Activated T-helper 2 cell treated with anti-CD3 and anti-CD28 coated beads, Interferon-gamma antibody, Interleukin-2, Interleukin-4, amounts not matched to agents 10 μg/mL and 5 μg/mL and 100 μg/mL, durations not matched to agents 14 hours and 24 hours and 36 hours (primary cell): ENCODE data around the gene FBRSL1. TPM values are rescaled to one million over a fixed set of nuclear protein-coding genes. Genes with fewer than 3 reads are reported as not detected.
A peak's percentile ranks its signal among the peaks of the same experiment; 100 is the strongest.
"Not testable (repeated sequence)": the region's sequence is repeated elsewhere in the genome, so short reads cannot be mapped to it uniquely, and the experiment has no call there.

Experiments
- DNase-seq: peaks from one replicate; pipeline ENCODE4 v3.0.0; 2021; ENCODE audit warnings: low spot score
- H3K27ac Mint-ChIP-seq: one replicate; pipeline ENCODE4 v1.8.0; 2021; ENCODE audit warnings: mixed read lengths
- H3K27me3 Mint-ChIP-seq: one replicate; pipeline ENCODE4 v1.8.0; 2021; ENCODE audit warnings: low read depth, mixed read lengths
- H3K36me3 Mint-ChIP-seq: one replicate; pipeline ENCODE4 v1.8.0; 2021; ENCODE audit warnings: low read depth, mixed read lengths
- H3K4me1 Mint-ChIP-seq: one replicate; pipeline ENCODE4 v1.8.0; 2021; ENCODE audit warnings: low read depth, mixed read lengths
- H3K4me3 Mint-ChIP-seq: one replicate; pipeline ENCODE4 v1.8.0; 2021; ENCODE audit warnings: low read depth, mild to moderate bottlenecking, moderate library complexity, mixed read lengths
- H3K9me3 Mint-ChIP-seq: one replicate; pipeline ENCODE4 v1.8.0; 2021; ENCODE audit warnings: mixed read lengths
- intact Hi-C: fragments of 100-400 bp; cut with micrococcal nuclease; formaldehyde crosslinking; loops from one replicate; pipeline ENCODE4 v1.15.1; 2023
- total RNA-seq: library from RNA; stranded (reverse); gene quantifications from 2 replicates; pipeline ENCODE4 v1.2.3, GENCODE V29; 2022

Gene FBRSL1
- 66.0 and 67.3 TPM in 2 replicates for total RNA-seq

DNA sequence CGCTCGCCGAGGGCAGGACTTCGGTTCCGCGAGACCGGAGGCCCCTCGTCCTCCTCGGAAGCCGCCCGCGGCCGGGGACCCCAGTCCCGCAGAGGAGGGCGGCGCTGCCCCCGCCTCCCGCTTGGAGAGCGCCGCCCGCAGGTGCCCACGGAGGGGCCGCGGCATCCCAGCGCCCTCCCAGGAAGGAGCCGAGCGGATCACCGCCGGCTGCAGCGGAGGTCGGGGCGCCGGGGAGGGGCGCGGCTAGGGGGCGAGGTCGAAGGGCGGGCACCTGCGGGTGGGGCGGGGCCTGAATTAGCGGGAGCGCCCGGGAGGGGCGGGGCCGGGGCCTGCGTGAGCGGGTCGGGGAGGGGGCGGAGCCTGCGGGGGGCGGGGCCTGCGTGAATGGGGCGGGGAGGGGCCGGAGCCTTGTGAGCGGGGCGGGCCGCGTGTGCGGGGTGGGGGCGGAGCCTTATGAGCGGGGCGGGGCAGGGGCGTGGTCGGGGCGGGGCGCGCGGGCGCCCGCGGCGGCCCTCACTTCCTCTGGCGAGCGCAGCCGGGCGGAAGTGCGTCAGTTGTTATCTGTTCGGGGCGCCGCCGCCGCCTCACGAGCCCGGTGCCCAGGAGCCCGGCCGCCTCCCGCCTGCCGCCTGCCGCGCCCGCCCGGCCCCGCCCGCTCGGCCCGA is at the start of gene FBRSL1:
Gene FBRSL1 (plus strand): TSS at position 550 of the 665 bp plus-strand sequence.
- peak within 1 kb of the TSS; percentile 84 for H3K4me3 Mint-ChIP-seq

GRCh38 chr12:132440420-132440819 is 49.5 kb upstream of the FBRSL1 start:
- DNase-seq, H3K27me3 Mint-ChIP-seq, H3K27ac Mint-ChIP-seq, H3K9me3 Mint-ChIP-seq, H3K36me3 Mint-ChIP-seq, H3K4me3 Mint-ChIP-seq, intact Hi-C loops: not testable (repeated sequence)
- peaks cover 21% of the 10 kb centered on the region for H3K4me1 Mint-ChIP-seq

More for the DNA sequence above, at the start of gene FBRSL1:
- Mint-ChIP-seq H3K4me1 (peaks cover 41% of the 10 kb centered on the region), H3K27ac (peak within 1 kb of the TSS; percentile 92), H3K36me3 (peaks cover 12% of the 10 kb centered on the region), H3K9me3 (peaks cover 3% of the 10 kb centered on the region), H3K27me3 (no peaks in the 10 kb centered on the region)
- intact Hi-C loops = loop anchor here (2.0 to 10.0 kb wide), 3 partner anchors 15 to 305 kb away; no protein-coding TSS in a partner anchor
- peak; percentile 87 for DNase-seq

DNA sequence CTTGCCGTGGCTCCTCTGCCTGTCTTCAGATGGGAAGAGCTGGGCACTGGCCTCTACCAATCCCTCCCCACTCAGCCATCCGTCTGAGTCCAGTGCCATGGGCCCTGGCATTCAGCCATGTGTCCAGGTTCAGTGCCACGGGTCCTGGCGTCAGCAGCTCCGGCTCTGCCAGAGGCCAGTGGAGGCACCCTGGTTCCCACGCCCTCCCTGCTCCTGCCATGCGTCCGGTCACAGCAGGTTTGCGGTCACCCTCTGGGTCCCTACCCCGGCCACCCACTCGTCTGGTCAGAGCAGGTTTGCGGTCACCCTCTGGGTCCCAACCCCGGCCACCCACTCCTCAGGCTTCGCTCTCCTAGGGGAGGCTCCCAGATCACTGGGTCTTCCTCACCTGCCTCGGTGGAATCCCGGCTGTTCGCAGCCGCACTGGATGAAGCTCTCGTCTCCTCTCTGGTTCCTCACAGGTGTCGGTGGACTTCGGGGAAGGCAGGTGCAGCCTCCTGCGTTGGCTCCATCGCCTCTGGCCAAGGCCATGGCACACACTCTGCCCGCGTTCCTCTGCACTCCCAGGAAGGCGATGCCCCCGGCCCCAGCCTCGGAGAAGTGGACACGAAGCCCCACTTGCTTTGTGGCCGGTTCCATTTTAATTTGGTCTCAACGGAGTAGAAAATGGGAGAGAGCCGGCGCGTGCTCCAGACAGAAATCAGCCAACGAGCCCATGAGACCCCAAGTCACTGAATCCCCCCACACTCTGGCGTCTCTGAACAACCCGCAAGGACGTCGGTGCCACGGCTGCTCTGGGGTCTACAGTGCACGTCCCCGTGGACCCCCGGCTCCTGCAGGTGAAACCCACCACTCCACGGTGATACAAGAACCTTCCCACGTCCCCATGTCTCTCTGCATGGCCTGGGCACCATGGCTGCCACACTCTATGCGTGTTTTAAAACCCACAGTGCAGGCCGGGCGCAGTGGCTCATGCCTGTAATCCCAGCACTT is 47.8 kb upstream of the FBRSL1 start:
- no peak for DNase-seq
- intact Hi-C loops = no loop called here
- no peak overlapping the region for H3K27ac Mint-ChIP-seq

GRCh38 chr12:132443091-132443490 is 46.9 kb upstream of the FBRSL1 start:
- Mint-ChIP-seq H3K4me3 (no peak overlapping the region), H3K4me1 (peaks cover 28% of the 10 kb centered on the region), H3K27ac (no peak overlapping the region), H3K9me3 (no peaks in the 10 kb centered on the region), H3K27me3 (no peaks in the 10 kb centered on the region), H3K36me3 (peaks cover 3% of the 10 kb centered on the region)
- intact Hi-C loops = no loop called here
- DNase-seq = no peak

More for the DNA sequence above, 47.8 kb upstream of the FBRSL1 start:
- Mint-ChIP-seq H3K4me3 (no peak overlapping the region), H3K9me3 (no peaks in the 10 kb centered on the region), H3K4me1 (peaks cover 29% of the 10 kb centered on the region), H3K36me3 (peaks cover 3% of the 10 kb centered on the region), H3K27me3 (no peaks in the 10 kb centered on the region)

DNA sequence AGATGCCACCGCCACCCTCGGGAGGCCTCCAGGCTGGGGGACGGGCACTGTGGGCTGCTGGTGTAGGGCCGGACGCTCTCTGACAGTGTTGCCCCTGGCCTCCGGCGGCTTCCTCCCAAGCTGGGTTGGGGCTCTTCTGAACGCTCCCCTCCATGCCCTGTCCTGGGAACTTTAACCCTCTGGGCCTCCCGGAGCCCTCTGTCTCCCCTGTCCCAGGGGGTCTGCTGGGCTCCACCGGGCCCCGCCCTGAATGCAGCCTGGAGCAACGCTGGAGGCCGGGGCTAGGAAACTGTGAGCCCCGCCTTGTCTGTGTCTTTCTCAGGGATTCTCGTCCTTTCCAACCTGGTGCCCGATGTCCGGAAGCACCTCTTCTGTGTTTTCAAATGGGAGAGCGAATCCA is 45.7 kb upstream of the FBRSL1 start:
- intact Hi-C loops = loop anchor here (2.0 kb wide), 1 partner anchor 45 kb away; no protein-coding TSS in a partner anchor

DNA sequence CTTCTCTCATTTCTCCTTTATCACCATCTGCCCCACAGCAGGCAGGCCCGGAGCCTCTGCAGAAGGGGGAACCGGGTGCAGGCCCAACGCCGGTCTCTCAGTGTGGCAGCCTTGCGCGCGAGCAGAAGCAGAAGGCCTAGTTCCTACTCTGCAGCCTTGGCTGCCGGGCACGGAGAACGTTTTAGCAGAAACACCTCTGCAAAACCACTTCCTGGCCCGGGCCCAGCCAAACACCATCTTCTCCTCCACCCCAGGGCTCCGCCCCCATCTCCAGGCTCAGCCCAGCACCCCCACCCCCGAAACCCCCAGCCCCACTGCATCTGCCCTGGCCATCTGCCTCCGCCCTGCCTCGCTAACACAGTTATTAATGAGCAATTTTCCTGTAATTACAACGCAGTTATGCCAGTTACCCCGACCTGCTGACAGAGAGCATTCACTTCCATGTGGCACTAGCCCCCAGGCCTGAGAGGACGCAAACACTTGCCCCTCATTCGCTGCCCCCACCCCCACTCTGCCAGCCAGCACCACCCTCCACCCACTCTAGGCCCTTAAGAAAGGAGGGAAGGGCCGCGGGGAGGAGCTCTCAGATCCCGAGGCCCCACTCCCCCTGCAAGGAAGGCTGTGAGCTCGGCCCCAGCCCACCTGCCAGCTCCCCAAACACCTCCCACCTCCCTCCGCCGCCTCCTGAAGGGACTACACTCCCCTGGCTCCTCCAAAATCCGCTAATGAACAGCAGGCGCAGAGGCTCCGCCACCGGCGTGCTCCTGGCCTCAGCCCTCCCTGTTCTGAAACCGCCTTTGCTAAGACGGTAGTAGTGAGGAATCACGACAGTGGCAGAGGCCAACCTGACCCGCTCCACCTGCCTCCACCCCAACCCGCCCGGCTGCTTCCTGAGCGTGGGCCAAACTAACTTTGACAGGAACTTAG is 44.7 kb upstream of the FBRSL1 start:
- Mint-ChIP-seq H3K4me1 (peaks cover 26% of the 10 kb centered on the region), H3K27ac (peak overlapping the region; percentile 97), H3K9me3 (no peaks in the 10 kb centered on the region), H3K36me3 (peaks cover 3% of the 10 kb centered on the region), H3K4me3 (peak overlapping the region; percentile 87), H3K27me3 (no peaks in the 10 kb centered on the region)
- intact Hi-C loops = loop anchor here (2.0 kb wide), 1 partner anchor 44 kb away; no protein-coding TSS in a partner anchor
- peak; percentile 80 for DNase-seq

More for the DNA sequence above, 45.7 kb upstream of the FBRSL1 start:
- peak overlapping the region; percentile 97 for H3K27ac Mint-ChIP-seq
- peak overlapping the region; percentile 87 for H3K4me3 Mint-ChIP-seq
- no peaks in the 10 kb centered on the region for H3K27me3 Mint-ChIP-seq
- no peaks in the 10 kb centered on the region for H3K9me3 Mint-ChIP-seq
- no peak for DNase-seq
- H3K36me3 Mint-ChIP-seq = peaks cover 3% of the 10 kb centered on the region
- peaks cover 25% of the 10 kb centered on the region for H3K4me1 Mint-ChIP-seq

DNA sequence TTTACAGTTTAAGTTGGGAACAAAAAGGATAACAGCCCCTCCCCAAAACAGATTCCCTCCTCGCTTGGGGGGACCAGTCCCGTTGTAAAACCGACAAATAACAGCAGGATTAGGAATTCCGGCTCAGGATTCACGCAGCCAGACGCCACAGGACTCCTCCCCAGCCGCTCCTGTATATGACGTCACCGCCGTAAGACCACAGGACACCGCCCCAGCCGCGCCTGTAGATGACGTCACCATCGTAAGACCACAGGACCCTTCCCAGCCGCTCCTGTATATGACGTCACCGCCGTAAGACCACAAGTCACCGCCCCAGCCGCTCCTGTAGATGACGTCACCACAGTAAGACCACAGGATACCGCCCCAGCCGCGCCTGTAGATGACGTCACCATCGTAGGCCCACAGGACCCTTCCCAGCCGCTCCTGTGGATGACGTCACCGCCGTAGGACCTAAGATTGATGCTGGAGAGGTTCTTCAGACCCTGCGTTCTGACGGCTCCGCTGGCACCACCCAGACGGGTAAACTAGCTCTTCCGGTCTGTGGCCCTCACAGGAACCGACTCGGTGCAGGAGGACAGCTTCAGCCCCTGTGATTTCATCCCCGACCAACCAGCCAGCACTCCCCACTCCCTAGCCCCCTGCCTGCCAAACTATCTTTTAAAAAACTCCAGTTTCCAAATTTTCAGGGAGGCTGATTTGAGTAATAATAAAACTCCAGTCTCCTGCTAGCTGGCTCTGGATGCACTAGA is 43.9 kb upstream of the FBRSL1 start:
- H3K4me1 Mint-ChIP-seq = peaks cover 26% of the 10 kb centered on the region
- peak overlapping the region; percentile 87 for H3K4me3 Mint-ChIP-seq
- H3K36me3 Mint-ChIP-seq = peaks cover 3% of the 10 kb centered on the region
- H3K27ac Mint-ChIP-seq = peak overlapping the region; percentile 97
- intact Hi-C loops = loop anchor here (2.0 kb wide), 1 partner anchor 43 kb away; no protein-coding TSS in a partner anchor
- H3K9me3 Mint-ChIP-seq = no peaks in the 10 kb centered on the region
- DNase-seq = peak; percentile 69
- no peaks in the 10 kb centered on the region for H3K27me3 Mint-ChIP-seq

GRCh38 chr12:132446633-132447326 is 43.2 kb upstream of the FBRSL1 start:
- intact Hi-C loops = no loop called here

GRCh38 chr12:132447327-132447720 is 42.6 kb upstream of the FBRSL1 start:
- Mint-ChIP-seq H3K9me3 (no peaks in the 10 kb centered on the region), H3K27ac (no peak overlapping the region), H3K27me3 (no peaks in the 10 kb centered on the region), H3K4me1 (peaks cover 26% of the 10 kb centered on the region), H3K36me3 (peaks cover 3% of the 10 kb centered on the region), H3K4me3 (no peak overlapping the region)
- DNase-seq = no peak
- intact Hi-C loops = no loop called here

More at GRCh38 chr12:132446633-132447326, 43.2 kb upstream of the FBRSL1 start:
- H3K27ac Mint-ChIP-seq = peak overlapping the region; percentile 97
- no peak overlapping the region for H3K4me3 Mint-ChIP-seq
- H3K27me3 Mint-ChIP-seq = no peaks in the 10 kb centered on the region
- DNase-seq = no peak
- H3K4me1 Mint-ChIP-seq = peaks cover 26% of the 10 kb centered on the region
- peaks cover 3% of the 10 kb centered on the region for H3K36me3 Mint-ChIP-seq
- no peaks in the 10 kb centered on the region for H3K9me3 Mint-ChIP-seq

- H3K4me1 Mint-ChIP-seq = peaks cover 26% of the 10 kb centered on the region
- H3K4me3 Mint-ChIP-seq = no peak overlapping the region
- H3K9me3 Mint-ChIP-seq = no peaks in the 10 kb centered on the region
- DNase-seq = no peak
- intact Hi-C loops = no loop called here
- no peaks in the 10 kb centered on the region for H3K27me3 Mint-ChIP-seq
- H3K36me3 Mint-ChIP-seq = peaks cover 3% of the 10 kb centered on the region
- no peak overlapping the region for H3K27ac Mint-ChIP-seq
These were observed 42.1 kb upstream of the FBRSL1 start for GRCh38 chr12:132447731-132448462.

DNA sequence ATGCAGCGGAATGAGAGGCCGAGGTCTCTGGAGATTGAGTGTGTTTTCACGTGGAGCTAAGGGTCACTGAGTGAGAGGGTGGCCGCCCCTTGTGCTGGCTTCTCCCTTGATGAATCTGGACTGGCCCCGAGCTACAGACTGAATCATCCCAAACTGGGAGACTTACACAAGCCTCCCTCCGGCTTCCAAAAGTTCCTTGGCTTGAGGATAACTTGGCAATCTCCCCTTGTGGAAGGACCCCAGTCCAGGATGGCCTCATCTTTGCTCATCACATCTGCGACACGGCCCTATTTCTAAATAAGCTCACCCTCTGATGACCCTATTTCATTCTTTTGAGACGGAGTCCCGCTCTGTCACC is 41.5 kb upstream of the FBRSL1 start:
- H3K36me3 Mint-ChIP-seq = peaks cover 3% of the 10 kb centered on the region
- intact Hi-C loops = no loop called here
- H3K4me3 Mint-ChIP-seq = no peak overlapping the region
- H3K27me3 Mint-ChIP-seq = no peaks in the 10 kb centered on the region
- DNase-seq = no peak
- H3K4me1 Mint-ChIP-seq = peaks cover 25% of the 10 kb centered on the region
- H3K9me3 Mint-ChIP-seq = no peaks in the 10 kb centered on the region
- H3K27ac Mint-ChIP-seq = no peak overlapping the region
